A549 treated with DMSO at 1 μM for 4 hours (cell line): ENCODE results near the gene IGSF11. TPM values are rescaled to one million over a fixed set of nuclear protein-coding genes. Genes with fewer than 3 reads are reported as not detected.

ENCODE experiments used
- total RNA-seq: library from RNA; stranded (reverse); fragments of 200-300 nt; extraction: Qiagen RNA extraction; gene quantifications from 5 replicates; pipeline ENCODE4 v1.2.3, GENCODE V29; 2022; ENCODE audit warnings: low read depth

The IGSF11 gene
- total RNA-seq, result 4.7 to 5.5 TPM (median 5.0 TPM) in 5 replicates

GRCh38 chr3:119034256-119035013 is at the start of gene IGSF11:
IGSF11 (minus strand) TSS chr3:119034846; CDS start chr3:119034582, 264 bp downstream.

Other genes with a start within 250 kb of the IGSF11 start
- not detected in 5 replicates for gene TEX55, start 111.3 kb upstream of the IGSF11 start, total RNA-seq
- gene UPK1B, start 138.8 kb upstream of the IGSF11 start, total RNA-seq, result 9.5 to 14.2 TPM (median 12.1 TPM) in 5 replicates
- 80.6 to 116 TPM (median 112 TPM) in 5 replicates for gene B4GALT4, start 206.0 kb upstream of the IGSF11 start, total RNA-seq